Chondrocyte (in vitro differentiated cells): ENCODE data around the gene TUSC2. TPM values are rescaled to one million over a fixed set of nuclear protein-coding genes. Genes with fewer than 3 reads are reported as not detected.
"Not testable (repeated sequence)": the region's sequence is repeated elsewhere in the genome, so short reads cannot be mapped to it uniquely, and the experiment has no call there.

Experiments
- DNase-seq: peaks from one replicate; pipeline ENCODE4 v3.0.0; 2021; ENCODE audit warnings: mixed read lengths, low spot score
- H3K27ac Mint-ChIP-seq: one replicate; pipeline ENCODE4 v1.8.0; 2021; ENCODE audit warnings: mild to moderate bottlenecking, moderate library complexity, mixed read lengths; ENCODE audit not compliant: unreplicated experiment
- H3K27me3 Mint-ChIP-seq: 2 replicates; pipeline ENCODE4 v1.8.0; 2021; ENCODE audit warnings: low read depth, mixed read lengths
- H3K36me3 Mint-ChIP-seq: 2 replicates; pipeline ENCODE4 v1.8.0; 2021; ENCODE audit warnings: low read depth, mixed read lengths
- H3K4me1 Mint-ChIP-seq: 2 replicates; pipeline ENCODE4 v1.8.0; 2021; ENCODE audit warnings: low read depth, mild to moderate bottlenecking, mixed read lengths
- H3K4me3 Mint-ChIP-seq: one replicate; pipeline ENCODE4 v1.8.0; 2021; ENCODE audit warnings: mild to moderate bottlenecking, moderate library complexity, mixed read lengths; ENCODE audit not compliant: unreplicated experiment
- H3K9me3 Mint-ChIP-seq: 2 replicates; pipeline ENCODE4 v1.8.0; 2021; ENCODE audit warnings: low read depth, mixed read lengths
- total RNA-seq: library from RNA; stranded (reverse); gene quantifications from 3 replicates; pipeline ENCODE4 v1.2.1, GENCODE V29; 2021
- TF ChIP-seq, protein P1 (sequence below): fragments of 200-600 bp; sonication (generic); IDR thresholded peaks from 2 replicates; pipeline ENCODE4 v1.5.0; 2021; ENCODE audit warnings: antibody characterized with exemption, mild to moderate bottlenecking, moderate library complexity

Gene TUSC2
- total RNA-seq, 1 donor from 2014 or later, result 15.3 TPM

DNA sequence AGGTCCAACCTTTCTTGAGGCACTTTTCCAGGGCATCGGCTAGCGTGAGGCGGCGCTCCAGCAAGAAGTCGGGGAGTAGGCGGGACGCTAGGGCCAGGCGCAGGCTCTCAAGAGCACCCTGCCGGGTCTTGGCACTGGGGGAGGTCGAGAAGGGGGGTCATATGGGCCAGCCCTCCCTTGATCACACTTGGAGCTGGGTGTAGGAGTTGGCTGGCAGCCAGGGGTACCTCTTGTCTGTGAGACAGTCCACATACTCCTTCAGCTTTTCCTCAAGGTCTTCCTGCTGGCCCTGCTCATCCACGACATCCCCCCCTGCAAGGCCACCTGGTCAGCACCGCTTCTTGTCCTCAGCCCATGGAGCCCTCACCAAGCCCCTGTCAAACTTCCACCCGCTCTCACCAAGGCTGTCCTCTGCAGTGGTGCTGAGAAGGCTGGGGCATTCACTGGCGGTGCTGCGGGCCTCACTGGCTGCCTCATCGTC is 37.8 kb downstream of the TUSC2 start:
- TF ChIP-seq, protein P1, sequence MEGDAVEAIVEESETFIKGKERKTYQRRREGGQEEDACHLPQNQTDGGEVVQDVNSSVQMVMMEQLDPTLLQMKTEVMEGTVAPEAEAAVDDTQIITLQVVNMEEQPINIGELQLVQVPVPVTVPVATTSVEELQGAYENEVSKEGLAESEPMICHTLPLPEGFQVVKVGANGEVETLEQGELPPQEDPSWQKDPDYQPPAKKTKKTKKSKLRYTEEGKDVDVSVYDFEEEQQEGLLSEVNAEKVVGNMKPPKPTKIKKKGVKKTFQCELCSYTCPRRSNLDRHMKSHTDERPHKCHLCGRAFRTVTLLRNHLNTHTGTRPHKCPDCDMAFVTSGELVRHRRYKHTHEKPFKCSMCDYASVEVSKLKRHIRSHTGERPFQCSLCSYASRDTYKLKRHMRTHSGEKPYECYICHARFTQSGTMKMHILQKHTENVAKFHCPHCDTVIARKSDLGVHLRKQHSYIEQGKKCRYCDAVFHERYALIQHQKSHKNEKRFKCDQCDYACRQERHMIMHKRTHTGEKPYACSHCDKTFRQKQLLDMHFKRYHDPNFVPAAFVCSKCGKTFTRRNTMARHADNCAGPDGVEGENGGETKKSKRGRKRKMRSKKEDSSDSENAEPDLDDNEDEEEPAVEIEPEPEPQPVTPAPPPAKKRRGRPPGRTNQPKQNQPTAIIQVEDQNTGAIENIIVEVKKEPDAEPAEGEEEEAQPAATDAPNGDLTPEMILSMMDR, result no peak
- Mint-ChIP-seq H3K36me3 (peaks cover 5% of the 10 kb centered on the region), H3K4me1 (peaks cover 16% of the 10 kb centered on the region), H3K27me3 (no peaks in the 10 kb centered on the region), H3K9me3 (no peaks in the 10 kb centered on the region), H3K4me3 (no peak overlapping the region), H3K27ac (no peak overlapping the region)
- no peak for DNase-seq

DNA sequence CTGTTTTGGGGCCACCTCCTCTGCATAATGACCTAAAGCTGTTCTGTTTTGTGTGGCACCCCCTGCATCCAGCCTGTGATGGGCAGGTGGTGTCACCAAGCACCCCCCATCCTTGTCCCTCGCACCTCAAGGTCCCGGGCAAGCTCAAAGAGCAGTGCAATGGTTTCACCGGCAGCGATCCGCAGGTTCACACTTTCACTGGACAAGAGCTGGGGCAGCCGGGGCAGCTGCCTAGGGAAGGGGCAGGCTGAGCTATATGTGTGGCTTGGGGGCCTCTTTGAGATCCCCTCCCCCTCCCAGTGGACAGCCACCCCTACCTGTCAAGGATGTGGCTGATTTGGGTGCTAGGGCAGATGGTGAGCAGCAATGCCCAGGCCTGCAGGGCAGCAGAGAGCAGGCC is 38.9 kb downstream of the TUSC2 start:
- H3K4me1 Mint-ChIP-seq, result peaks cover 16% of the 10 kb centered on the region
- TF ChIP-seq, protein P1, result no peak
- no peak for DNase-seq
- H3K27ac Mint-ChIP-seq, result no peak overlapping the region
- no peaks in the 10 kb centered on the region for H3K9me3 Mint-ChIP-seq
- peaks cover 5% of the 10 kb centered on the region for H3K36me3 Mint-ChIP-seq
- H3K27me3 Mint-ChIP-seq, result no peaks in the 10 kb centered on the region
- no peak overlapping the region for H3K4me3 Mint-ChIP-seq

DNA sequence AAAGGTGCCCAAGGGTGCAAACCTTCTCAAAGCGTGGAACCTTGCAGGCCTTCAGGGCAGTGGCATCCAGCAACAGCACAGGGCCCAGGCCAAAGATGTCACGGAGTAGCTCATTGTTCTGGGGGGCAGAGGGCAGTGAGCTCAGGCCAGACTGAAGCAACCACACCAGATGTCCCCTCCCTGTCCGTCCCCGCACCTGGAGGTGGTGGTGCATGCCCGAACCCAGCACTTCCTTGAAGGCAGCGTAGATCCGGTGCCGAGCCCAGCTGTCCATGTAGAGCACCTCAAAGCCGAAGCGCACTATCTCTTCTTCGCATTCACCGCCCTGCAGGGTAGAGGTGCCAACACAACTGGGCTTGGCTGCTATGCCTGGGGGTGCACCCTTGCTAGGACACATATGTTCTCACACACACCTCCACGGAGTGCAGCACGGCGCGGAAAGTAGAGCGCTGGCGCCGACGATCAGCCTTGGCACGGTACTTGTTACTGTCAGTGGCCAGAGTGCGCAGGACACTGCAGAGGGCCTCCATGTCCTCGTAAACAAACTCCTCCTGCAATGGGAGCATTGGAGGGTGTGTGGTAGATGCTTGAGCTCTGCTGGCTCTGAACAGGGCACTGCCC is 39.5 kb downstream of the TUSC2 start:
- Mint-ChIP-seq H3K36me3 (peaks cover 5% of the 10 kb centered on the region), H3K4me1 (peaks cover 16% of the 10 kb centered on the region)

DNA sequence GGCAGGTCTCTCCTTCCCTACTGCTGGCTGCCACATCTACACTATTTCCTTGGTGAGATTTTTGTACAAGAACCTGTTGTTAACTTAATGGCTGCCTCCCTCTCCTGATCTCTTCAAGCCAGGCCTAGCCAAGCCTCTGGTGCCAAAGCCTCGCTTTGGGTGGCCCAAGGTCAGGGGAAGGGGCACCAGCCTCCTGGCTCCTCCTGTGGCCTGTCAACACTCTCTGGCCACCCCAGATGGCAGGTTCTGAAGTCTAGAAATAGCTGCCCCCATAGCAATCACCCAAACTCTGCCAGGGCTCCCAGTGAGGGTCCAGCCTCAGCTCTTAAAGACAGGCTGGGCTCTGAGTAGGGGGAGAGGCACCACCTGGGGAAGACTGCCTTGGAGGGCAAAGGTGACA is 40.8 kb downstream of the TUSC2 start:
- Mint-ChIP-seq H3K27ac (no peak overlapping the region), H3K4me3 (no peak overlapping the region), H3K9me3 (no peaks in the 10 kb centered on the region), H3K4me1 (peaks cover 6% of the 10 kb centered on the region), H3K36me3 (peaks cover 5% of the 10 kb centered on the region), H3K27me3 (no peaks in the 10 kb centered on the region)
- TF ChIP-seq, protein P1, result no peak
- no peak for DNase-seq

More for the DNA sequence above, 39.5 kb downstream of the TUSC2 start:
- TF ChIP-seq, protein P1, result no peak
- H3K27me3 Mint-ChIP-seq, result no peaks in the 10 kb centered on the region
- H3K9me3 Mint-ChIP-seq, result no peaks in the 10 kb centered on the region
- no peak for DNase-seq
- H3K4me3 Mint-ChIP-seq, result no peak overlapping the region
- H3K27ac Mint-ChIP-seq, result no peak overlapping the region

DNA sequence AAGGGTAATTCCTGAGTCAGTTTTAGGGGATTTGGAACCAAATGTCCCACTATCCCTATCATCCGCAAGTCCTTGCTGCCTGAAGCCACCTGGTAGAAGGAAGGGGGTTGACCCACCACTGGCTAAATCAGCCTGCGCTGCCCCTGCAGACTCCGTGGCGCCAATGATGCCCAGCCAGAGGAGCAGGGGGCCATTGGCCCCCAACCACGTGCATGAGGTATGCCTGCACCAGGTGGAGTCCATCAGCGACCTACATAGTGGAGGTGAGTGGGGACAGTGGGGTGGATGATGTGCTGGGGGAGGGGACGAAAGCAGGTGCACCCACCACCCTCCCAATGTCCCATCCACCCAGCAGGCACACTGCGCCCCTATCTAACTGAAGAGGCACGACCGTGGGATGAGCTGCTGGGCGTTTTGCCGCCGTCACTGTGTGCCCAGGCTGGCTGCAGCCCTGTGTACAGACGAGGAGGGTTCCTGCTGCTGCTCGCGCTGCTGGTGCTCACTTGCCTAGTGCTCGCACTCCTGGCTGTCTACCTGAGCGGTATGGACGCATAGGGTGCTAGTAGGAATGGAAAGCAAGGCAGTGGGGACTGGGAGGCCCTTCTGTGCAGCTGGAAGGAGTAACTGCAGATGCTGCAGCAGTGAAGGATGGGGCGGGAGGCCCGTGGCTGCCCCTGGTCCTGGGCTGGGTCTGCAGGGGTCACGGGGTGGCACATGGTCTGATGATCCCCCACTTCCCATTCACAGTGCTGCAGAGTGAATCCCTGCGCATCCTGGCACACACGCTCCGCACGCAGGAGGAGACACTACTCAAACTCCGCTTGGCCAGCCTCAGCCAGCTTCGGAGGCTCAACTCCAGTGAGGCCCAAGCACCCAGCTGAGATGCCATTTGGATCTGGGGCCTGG is 41.4 kb downstream of the TUSC2 start:
- H3K4me1 Mint-ChIP-seq, result peaks cover 6% of the 10 kb centered on the region
- no peaks in the 10 kb centered on the region for H3K27me3 Mint-ChIP-seq
- no peak overlapping the region for H3K27ac Mint-ChIP-seq
- TF ChIP-seq, protein P1, result no peak
- H3K36me3 Mint-ChIP-seq, result peaks cover 5% of the 10 kb centered on the region
- H3K9me3 Mint-ChIP-seq, result no peaks in the 10 kb centered on the region
- no peak for DNase-seq
- H3K4me3 Mint-ChIP-seq, result no peak overlapping the region

DNA sequence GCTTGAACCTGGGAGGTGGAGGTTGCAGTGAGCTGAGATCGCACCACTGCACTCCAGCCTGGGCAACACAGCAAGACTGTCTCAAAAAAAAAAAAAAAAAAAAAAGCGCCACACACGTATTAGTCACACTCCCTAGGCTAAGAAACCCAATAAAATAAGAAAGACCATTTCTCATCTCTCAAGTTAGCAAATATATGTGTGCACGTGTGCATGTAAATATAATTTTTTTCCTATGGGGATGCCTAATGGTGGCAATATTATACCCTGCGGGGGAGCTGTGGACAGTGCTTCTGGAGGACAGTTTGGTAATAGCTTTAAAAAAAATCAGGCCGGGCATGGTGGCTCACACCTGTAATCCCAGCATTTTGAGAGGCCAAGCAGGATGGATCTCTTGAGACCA is 43.9 kb downstream of the TUSC2 start:
- not testable (repeated sequence) for H3K9me3 Mint-ChIP-seq, H3K4me1 Mint-ChIP-seq, H3K36me3 Mint-ChIP-seq, H3K27me3 Mint-ChIP-seq, H3K27ac Mint-ChIP-seq, H3K4me3 Mint-ChIP-seq, DNase-seq
